ENCODE data around the gene TMEM132D.

DNA sequence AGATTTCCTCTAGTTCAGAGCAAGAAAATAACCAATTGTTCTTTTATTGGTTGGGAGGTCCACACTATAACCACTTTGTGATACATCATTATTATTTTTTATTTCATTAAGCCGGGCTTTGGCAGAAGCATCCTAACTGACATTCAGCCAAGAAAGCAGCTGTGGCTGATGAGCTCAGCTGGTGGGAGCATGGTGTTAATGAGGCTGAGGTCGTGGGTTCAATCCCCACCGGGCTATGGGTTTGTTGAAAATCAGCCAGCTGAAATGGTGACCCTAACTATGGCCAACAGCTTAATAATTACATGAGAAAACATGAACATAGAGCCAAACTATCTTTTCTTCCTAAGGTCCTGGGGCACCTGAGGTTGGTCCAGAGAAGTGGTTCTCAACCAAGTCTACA is 672.3 kb downstream of the TMEM132D start:
- TF ChIP-seq, protein P1, sequence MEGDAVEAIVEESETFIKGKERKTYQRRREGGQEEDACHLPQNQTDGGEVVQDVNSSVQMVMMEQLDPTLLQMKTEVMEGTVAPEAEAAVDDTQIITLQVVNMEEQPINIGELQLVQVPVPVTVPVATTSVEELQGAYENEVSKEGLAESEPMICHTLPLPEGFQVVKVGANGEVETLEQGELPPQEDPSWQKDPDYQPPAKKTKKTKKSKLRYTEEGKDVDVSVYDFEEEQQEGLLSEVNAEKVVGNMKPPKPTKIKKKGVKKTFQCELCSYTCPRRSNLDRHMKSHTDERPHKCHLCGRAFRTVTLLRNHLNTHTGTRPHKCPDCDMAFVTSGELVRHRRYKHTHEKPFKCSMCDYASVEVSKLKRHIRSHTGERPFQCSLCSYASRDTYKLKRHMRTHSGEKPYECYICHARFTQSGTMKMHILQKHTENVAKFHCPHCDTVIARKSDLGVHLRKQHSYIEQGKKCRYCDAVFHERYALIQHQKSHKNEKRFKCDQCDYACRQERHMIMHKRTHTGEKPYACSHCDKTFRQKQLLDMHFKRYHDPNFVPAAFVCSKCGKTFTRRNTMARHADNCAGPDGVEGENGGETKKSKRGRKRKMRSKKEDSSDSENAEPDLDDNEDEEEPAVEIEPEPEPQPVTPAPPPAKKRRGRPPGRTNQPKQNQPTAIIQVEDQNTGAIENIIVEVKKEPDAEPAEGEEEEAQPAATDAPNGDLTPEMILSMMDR (conservative IDR thresholded peaks at IDR 0.05; ENCODE audit: low read depth, low read length) = no peak
- no peak for TF ChIP-seq EZH2 (IDR thresholded peaks at IDR 0.05; ENCODE audit: borderline replicate concordance, low read depth, low read length, poor library complexity, severe bottlenecking)
